Glomerular visceral epithelial cell (primary cell): ENCODE measurements around the gene RAE1.

Source experiments
- DNase-seq: peaks from one replicate; pipeline ENCODE4 v3.0.0-alpha.2; 2016; ENCODE audit errors: extremely low spot score

RAE1 gene, protein sequence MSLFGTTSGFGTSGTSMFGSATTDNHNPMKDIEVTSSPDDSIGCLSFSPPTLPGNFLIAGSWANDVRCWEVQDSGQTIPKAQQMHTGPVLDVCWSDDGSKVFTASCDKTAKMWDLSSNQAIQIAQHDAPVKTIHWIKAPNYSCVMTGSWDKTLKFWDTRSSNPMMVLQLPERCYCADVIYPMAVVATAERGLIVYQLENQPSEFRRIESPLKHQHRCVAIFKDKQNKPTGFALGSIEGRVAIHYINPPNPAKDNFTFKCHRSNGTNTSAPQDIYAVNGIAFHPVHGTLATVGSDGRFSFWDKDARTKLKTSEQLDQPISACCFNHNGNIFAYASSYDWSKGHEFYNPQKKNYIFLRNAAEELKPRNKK

DNA sequence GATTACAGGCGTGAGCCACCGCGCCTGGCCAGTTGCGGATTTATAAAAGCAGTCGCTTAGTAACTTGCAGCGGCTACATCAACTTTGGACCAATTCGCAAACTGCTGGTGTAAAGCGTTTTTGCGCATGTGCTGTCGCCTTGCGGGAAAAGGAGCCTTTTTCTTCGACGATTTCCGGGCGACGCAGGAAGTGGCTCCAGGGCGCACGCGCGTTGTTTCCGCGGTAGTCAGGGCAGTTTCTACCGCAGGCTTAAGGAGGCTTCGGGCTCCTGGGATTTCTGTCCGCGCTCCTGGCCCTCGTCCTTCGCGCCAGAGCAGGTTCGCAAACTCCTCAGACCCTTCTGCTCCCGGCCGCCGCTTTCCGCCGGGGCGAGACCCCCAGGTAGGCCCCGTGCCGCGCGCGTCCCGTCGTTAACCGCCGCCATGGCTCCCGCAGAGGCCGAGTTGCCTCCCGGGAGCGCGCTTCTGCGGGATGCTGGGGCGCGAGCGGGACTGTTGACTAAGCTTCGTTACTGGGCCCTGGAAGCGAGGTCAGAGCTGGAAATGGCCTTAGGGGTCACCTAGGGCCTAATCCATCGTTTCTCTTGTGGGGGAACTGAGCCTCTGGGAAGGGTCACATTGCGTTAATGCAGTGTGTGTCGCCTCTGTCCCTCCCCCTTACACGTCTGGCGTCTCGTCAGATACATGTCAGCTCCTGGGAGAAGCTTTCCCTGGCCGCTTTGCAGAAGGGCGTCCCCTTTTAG lies at the start of gene RAE1:
Gene RAE1, plus strand, starts transcription at position 214 of the 742 bp plus-strand sequence. CDS start 2,784 bp downstream, outside the sequence.
- DNase-seq, result peak; percentile 91

DNA sequence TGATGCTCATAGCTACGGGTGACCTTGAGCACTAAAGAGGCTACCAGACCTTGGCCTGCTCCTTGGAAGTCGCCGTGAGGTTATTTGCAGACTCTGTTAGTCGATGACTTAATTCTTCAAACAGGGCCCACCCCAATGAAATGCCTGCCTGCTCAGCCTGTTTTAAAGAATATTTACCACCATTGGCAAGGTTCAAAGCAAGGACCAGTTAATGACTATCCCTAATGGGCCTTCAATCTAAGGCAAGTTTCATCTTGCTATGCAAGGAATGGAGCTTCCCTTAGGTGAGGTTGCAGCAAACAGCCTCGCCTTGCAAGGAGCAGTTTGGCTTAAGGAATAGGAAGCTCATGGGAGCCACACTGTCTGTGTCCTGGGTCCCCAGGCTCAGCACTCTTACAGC lies 44.3 kb upstream of the RAE1 start:
- DNase-seq, result no peak

DNA sequence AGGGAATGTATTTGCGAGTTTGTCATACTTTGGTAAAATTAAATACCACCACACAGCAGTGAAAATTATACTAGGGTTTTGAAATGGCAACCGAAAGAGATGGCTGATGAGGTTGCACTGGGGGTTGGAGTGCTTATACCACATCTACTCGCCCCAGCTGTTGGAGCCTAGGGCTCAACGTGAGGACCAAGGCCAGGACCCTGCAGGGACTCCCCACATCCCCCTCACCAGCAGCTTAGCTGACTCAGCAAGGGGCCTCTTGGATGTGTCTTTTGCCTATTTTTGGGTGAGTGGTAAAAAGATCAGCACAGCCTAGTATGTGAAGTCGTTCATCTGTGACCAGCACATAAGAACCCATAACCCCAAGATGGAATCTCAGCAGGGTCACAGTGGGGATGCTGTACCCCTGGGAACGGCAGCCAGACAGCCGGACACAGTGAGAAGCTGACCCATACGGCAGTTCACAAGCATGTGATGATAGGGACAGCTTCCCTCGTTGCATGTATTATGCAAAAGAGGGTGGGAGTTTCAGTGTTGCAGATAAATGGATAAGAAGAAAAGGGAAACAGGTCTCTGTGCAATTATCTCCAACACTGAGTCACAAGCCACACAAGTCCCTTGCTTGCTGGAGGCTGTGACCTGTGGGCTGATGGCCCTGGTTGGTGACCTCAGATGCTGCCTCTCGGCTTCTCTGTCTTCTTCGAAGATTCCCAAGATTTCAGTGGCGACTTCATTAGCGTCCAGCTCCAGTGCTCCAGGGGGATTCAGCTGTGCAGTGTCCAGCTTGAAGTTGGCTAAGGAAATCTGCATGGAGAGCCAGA lies 42.4 kb upstream of the RAE1 start:
- DNase-seq, result no peak

DNA sequence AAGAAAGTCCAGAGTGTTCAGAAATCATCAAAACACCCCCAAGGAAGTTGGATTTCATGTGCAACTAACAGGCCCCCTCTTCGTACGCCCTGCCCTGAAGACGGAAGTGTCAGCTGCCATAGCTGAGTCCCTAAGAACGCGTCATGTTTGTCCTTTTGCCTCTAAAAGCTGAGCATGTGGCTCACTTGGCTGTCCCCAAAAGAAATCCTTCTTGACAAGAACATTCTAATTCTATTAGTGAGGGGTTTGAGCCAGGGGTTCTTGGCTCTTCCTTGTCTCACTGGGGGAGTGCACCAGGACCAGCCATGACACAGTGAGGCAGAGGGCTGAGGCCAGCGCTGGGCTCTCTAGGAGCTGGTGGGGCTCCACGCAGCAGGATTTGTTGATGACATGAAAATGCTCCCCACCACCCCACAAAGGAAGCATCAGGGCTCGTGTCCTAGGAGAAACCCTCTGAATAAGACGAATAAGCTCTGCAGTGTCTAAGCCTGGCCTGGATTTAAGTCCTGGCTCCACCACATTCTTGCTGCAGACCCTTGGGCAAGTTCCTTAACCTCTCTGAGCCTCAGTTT lies 41.4 kb upstream of the RAE1 start:
- no peak for DNase-seq

DNA sequence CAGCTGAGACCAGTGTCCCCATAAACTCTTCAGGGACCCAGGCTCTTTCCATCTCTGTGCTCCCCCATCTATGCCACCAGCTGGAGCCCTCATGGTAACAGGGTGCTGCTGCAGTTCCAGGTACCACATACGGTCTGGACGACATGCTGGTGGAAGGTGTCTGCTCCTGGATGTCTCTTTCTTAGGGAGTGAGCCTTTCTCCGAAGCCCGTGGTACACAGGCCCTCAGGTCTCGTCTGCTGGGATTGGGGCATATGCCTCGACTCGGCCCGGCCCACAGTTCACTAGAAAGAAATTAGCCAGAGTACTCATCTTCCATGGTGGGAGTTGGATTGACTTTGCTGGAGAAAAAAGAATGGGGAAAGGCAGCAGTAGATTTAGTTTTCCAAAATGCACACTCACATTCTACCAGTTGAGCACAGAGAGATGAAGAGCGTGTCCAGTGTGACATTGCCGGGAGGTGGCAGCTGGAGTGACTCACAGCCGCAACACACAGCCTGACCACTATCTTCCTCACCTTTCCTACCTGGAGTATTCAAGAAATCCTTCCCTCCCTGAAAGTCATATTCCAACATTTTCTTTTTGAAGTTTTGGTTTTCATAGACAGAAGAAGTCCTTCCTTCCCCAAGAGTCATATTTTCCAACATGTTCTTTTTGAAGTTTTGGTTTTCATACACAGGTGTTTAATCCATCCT lies 40.1 kb upstream of the RAE1 start:
- DNase-seq, result no peak

DNA sequence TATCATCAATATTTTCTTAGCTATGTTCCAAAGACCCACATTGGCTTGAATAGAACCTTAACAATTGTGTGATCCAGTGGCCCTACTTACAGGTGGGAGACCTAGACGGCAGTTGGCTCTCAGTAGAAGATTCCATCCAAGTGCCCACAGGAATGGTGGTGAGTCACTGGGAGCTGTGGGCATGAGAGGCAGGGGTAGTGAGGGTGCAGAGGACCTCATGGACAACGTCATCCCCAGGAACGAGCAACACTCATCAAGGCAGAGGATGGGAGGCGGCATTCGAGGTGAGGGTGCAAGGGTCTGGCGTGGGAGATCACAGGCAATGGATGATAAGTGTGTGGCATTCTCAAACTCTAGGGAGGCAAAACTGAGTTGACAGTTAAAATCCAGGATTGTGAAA lies 38.9 kb upstream of the RAE1 start:
- DNase-seq, result no peak

DNA sequence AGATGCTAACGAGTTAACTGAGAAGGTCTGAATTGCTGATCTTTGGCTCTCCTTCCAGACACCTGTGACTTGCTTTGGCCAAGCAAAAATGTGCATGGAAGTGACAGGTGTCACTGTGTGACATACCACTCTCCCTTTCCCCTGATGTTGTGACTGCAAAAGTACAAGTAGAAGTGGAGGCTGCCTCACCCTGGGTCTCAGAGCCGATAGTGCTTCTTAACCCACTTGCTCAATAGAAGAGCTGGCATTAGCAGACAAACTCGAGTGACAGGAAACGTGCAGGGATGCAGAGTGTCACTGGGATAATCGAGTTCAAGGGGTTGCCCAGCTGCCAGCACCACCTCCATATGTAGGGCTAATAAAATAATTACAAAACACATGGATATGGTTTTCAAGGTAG lies 37.8 kb upstream of the RAE1 start:
- DNase-seq, result no peak

DNA sequence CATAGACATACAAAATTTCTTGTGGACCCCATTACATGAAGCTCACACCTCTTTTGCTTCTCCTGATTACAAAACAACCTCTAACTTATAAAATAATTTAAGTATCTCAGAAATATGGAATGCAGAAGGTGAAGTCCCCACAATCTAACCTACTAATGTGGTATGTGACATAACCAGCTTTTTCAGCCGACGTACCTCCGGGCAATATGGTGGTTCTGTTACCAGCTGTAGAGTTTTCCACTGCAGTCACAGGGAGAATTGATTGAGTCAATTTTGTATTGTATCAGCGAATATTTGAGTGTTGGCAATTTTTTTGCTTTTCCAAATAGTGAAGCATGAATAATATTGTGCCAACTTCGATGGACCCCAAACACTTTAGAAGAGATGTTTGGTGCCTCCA lies 37.1 kb upstream of the RAE1 start:
- DNase-seq, result no peak

DNA sequence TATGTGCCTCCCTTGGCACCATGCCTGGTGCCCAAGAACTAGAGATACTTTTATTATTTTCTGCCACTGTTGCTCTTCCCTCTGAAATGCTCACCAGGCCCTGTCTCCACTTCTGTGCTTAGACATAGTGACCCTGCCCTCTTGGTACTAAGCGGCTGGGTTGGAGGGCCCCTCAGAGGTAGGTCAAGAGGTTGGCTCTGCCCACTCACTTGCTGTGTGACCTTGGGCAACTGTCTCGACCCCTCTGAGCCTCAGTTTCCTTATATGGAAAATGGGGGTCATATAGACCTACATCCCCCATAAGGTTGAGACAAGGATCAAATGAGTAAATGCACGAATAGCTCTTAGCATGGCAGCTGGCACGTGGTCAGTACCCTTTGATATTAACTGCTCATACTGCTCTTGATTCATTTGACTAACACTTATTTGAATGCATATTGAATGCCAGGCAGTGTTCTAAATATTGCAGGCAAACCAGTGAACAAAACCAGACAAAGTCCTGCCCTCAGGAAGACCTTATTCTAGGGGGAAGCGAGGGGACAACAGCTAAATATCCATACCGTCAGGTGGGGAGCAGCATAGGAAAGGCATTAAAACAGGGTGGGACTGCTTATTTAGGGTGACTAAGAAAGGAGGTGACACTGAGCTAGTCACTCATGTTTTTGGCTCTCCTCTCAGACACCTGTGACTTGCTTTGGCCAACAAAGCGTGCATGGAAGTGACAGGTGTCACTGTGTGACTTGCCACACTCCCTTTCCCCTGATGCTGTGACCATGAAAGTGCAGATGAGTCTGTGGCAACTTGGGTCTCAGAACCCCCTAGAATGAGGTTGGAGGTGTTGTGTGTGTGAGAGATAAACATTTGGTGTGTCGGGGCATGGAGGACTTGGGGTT lies 35.7 kb upstream of the RAE1 start:
- no peak for DNase-seq

DNA sequence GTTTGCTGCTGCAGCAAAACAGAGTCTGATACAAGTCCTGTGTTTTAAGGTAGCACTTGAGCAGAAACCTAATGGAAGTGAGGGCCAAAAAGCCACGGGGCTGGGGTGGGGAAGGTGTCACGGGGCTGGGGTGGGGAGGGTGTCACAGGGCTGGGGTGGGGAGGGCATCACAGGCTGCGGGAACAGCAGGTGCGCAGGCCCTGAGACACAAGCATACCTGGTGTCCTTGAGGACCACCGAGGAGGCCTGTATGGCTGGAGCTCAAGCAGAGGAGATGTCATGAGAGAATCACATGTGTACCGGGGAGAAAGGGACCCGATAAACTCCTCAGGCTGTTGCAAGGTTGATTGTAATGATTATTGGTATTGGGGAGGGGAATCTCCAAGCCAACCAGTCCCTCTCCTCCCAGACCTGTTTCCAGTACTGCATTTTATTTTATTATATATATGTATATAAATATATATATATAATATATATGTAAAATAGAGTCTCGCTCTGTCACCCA lies 35.0 kb upstream of the RAE1 start:
- no peak for DNase-seq

DNA sequence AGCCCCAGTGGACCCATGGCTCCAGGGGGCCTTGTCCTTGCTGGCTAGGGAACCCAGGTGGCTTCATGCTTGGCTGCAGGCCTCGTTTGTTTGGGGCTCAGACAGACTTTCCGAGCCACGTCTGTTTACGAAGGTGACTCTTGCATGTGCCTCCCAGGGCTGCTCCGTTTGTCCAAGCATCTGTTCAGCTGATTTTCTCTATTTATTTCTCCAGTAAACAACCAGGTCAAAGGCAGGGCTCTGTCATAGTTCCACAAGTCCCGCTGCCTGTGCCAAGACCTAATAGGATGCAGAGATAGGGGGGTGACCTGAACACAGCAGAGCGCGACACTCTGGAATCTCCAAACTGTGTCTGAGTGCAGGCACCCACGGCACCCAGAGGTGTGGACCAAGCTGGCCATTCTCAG lies 34.3 kb upstream of the RAE1 start:
- no peak for DNase-seq

DNA sequence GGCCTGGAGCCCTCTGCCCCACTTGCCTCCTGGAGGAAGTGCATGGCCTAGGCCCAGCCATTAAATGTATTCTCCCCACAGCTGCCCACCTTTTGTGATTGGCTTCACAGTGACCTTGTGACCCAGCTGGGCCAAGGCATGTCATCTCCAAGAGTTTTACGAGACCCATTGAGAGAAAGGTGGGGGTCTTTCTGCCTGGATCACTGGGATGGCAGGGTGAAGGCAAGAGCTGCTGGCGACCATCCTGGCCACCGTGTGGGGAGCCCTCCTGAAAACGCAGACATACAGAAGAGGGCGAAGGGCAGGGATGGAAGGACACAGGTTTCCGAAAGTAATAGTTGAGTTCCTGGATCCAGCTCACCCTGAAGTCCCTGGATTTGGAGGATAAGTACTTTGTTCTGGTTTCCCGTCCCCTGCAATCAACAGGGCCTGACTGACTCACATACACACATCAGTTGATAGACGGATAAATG lies 33.7 kb upstream of the RAE1 start:
- DNase-seq, result no peak

DNA sequence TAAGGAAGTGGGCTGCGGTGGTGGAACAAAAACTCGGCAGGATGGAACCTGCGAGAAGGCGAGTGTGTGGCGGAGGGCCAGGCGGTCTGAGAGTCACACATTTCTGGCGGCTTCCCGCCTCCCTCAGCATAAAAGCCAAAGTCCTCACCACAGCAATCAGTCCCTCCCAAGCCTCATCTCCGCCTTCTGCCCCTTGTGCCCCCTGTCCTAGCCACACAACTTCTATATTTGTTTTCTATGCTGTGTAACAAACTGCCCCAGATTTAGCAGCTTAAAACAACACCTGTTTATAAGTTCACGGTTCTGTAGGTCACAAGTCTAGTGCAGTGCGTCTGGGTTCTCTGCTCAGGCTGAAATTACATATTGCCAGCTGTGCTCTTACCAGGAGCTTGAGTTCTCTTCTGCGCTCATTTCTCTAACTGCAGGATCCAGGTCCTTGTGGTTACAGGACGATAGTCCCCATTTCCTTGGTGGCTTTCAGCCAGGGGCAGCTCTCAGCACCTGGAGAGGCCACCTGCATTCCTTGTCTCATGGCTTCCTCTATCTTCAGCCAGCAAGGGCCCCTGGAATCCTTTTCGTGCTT lies 33.2 kb upstream of the RAE1 start:
- DNase-seq, result no peak

DNA sequence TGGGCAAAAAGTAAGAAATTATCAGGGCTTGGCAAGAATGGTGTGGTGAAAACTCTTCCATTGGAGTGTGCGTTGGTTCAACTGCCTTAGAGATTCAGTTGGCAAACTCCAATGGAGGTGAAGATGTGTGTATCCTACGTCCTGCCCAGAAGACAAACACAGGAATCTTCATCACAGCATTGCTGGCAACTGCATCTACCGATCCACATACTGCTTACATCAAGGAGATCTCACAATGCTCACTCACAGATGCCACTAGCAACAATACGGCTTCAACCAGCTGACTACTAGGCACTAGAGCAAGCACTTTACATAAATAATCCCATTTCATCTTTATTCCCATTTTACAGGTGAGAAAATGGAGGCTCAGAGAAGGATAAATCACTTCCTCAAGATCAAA lies 31.5 kb upstream of the RAE1 start:
- no peak for DNase-seq

DNA sequence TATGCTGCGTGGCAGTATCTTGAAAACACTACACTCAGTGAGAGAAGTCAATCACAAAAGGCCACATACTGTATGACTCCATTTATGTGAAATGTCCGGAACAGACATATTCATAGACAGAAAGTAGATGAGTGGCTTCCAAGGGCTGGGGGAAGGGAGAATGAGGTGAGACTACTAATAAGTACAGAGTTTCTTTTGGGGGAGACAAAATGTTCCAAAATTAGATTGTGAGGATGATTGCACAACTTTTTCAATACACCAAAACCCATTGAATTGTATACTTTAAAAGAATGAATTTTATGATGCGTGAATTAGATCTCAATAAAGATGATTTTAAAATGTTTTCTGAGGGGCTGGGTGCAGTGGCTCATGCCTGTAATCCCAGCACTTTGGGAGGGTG lies 30.7 kb upstream of the RAE1 start:
- DNase-seq, result no peak

DNA sequence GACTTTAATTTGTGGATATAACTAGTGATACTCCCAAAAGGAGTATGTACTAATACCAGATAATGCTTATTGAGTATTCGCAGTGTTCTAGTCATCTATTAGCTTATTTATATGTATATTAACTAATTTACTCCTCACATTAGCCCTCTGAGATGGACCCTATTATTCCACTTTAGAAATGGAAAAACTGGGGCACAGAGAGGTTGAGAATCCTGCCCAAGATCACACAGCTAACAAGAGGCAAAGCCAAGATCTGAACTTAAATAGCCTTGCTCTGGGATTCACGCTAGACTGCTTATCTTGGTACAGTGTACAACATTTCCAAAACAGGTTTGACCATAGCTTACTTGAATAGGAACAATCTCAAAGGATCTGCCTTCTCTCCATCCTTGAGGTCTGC lies 29.9 kb upstream of the RAE1 start:
- no peak for DNase-seq

DNA sequence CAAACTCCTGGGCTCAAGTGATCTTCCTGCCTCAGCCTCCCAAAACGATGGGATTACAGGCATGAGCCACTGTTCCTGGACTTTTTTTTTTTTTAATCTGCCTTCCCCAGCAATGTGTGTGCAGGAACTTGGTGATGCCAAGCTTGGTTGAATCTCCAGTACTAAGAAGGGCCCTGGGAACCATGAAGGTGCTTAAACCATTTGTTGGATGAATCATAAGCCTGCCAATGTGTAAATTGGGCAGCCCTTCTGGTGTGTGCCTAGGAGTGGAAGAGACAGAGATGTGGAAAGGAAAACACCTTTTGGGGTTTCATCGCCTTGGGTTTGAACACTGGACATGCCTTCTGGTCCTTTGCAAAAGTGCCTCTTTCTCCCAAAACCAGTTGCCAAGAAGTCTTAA lies 28.6 kb upstream of the RAE1 start:
- DNase-seq, result no peak

DNA sequence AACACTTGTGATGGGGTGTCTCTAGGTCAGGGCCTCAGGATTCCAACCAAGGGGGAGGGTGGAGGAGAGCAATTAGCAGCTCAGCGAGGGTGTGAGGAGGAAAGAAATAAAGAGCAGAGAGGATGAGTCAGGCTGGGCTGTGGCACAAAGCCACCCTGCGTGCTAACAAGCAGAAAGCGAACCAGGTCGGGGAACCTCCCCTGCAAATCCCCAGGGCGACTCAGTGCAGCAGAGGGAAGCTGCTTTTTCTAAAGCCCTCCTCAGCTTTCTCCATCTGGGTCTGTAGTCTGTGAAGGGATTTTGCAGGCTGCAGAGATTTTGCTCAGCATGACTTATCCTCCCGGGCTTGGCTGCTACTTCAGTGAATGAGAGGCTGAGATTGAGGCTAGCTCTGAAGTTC lies 28.0 kb upstream of the RAE1 start:
- DNase-seq, result peak; percentile 38

DNA sequence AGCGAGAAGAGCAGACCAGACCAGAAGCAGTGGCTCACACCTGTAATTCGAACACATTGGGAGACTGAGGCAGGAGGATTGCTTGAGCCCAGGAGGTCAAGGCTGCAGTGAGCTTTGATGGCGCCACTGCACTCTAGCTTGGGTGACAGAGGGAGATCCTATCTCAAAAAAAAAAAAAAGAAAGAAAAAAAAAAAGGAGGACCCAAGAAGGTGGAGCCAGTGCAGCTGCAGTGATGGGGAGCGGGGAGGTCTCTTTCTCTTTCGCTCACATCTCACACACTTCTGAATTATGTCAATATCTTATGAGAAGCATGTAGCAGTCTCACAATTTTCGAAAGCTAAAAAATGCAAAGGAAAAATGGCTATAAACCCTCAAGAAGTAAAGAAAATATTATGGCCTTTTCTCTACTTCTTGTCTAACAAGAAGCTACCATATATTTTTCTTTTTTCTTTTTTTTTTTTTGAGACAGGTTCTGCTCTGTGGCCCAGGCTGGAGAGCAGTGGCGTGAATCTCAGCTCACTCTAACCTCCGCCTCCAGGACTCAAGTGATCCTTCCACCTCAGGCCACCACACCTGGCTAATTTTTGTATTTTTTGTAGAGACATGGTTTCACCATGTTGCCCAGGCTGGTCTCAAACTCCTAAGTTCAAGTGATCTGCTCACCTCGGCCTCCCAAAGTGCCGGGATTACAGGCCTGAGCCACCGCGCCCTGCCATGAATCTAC lies 25.3 kb upstream of the RAE1 start:
- no peak for DNase-seq
